OCI-LY3 (cell line): ENCODE results near the gene TALDO1.

Source experiments
- EZH2phosphoT487 ChIP-seq: fragments of 200-600 bp; shearing (Covaris generic); IDR thresholded peaks from 2 replicates; pipeline ENCODE4 v1.6.1; 2018; ENCODE audit warnings: antibody characterized with exemption, mixed run types, low read depth
- TF ChIP-seq, protein P1 (sequence below): fragments of 200-600, 300-600 bp; sonication (generic); IDR thresholded peaks from 2 replicates; pipeline ENCODE4 v1.5.1; 2014; ENCODE audit warnings: antibody characterized with exemption, low read length, low read depth

DNA sequence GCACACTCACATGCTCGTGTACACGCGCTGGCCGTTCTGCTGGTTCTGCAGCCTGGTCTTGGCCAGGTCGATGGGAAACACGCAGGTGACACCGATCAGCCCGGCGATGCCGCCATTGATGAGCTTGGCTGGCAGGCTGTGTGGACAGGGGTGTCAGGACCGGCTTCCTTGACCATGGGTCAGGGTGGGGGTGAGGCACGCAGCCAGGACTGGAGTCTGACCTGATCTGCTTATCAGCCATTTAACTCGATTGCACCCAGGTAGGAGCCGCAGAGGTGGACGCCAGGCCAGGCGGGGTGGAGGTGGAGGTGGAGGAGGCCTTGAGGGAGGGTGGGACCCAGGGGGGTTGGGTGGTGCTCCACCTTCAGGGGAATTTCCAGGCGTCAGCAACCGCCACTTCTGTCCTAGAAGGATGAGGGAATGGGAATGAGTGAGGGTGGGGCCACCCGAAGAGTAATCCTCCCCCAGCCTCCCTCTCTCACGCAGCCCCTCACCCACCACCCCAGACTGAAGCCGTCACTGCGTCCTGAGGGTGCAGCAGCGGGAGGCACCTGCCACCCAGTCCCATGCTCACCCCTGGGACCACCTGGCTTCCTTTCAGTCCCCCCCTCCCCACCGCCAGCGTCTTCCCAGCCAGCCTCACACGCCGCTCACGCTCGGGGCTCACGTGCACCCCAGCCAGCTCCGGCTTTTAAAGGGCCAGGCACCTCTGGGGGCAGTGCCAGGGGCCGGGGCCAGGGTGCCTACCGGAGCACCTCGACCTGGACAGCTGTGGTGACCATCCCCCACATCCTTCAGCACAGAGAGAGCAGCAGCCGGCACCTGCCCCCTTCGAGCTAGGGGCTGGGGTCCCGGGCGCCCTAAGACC is 47.7 kb downstream of the TALDO1 start:
- TF ChIP-seq, protein P1, sequence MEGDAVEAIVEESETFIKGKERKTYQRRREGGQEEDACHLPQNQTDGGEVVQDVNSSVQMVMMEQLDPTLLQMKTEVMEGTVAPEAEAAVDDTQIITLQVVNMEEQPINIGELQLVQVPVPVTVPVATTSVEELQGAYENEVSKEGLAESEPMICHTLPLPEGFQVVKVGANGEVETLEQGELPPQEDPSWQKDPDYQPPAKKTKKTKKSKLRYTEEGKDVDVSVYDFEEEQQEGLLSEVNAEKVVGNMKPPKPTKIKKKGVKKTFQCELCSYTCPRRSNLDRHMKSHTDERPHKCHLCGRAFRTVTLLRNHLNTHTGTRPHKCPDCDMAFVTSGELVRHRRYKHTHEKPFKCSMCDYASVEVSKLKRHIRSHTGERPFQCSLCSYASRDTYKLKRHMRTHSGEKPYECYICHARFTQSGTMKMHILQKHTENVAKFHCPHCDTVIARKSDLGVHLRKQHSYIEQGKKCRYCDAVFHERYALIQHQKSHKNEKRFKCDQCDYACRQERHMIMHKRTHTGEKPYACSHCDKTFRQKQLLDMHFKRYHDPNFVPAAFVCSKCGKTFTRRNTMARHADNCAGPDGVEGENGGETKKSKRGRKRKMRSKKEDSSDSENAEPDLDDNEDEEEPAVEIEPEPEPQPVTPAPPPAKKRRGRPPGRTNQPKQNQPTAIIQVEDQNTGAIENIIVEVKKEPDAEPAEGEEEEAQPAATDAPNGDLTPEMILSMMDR, result no peak
- TF ChIP-seq EZH2phosphoT487, result no peak
